Thyroid gland (tissue), 4 donors: ENCODE data around the gene PDAP1. TPM values are rescaled to one million over a fixed set of nuclear protein-coding genes. Genes with fewer than 3 reads are reported as not detected.
A peak's percentile ranks its signal among the peaks of the same experiment; 100 is the strongest.
"Not testable (repeated sequence)": the region's sequence is repeated elsewhere in the genome, so short reads cannot be mapped to it uniquely, and the experiment has no call there.

Source experiments
- DNase-seq, 2 donors: peaks; one replicate each; pipeline ENCODE4 v3.0.0-alpha.2; 2019
- H3K27ac ChIP-seq, 3 donors: fragments of 200-600 bp; sonication (generic); 1 replicate in 2 of 3; 2 replicates in 1 of 3; pipeline ENCODE4 v1.5.1; 2016 to 2019; ENCODE audit warnings: mild to moderate bottlenecking in 1 of 3, moderate library complexity in 1 of 3
- H3K27me3 ChIP-seq: fragments of 200-600 bp; sonication (generic); one replicate; pipeline ENCODE4 v1.5.1; 2019
- H3K36me3 ChIP-seq, 2 donors: fragments of 200-600 bp; sonication (generic); one replicate each; pipeline ENCODE4 v1.5.1; 2016 to 2019
- H3K4me1 ChIP-seq, 2 donors: fragments of 200-600 bp; sonication (generic); one replicate each; pipeline ENCODE4 v1.5.1; 2017 to 2019
- H3K4me3 ChIP-seq, 3 donors: fragments of 200-600 bp; sonication (generic); replicated peaks in 1 of 3; 1 replicate in 2 of 3; 2 replicates in 1 of 3; pipeline ENCODE4 v1.5.1; 2016; ENCODE audit warnings: mild to moderate bottlenecking in 1 of 3
- H3K9me3 ChIP-seq: fragments of 200-600 bp; sonication (generic); one replicate; pipeline ENCODE4 v1.5.1; 2017
- CTCF ChIP-seq, 6 experiments: fragments of 200-600 bp in 3 of 6; fragments of 450-650 bp in 3 of 6; sonication (generic) in 3 of 6; IDR thresholded peaks; one replicate each; pipeline ENCODE4 v1.5.1; 2016 to 2019; ENCODE audit warnings: antibody characterized with exemption in 6 of 6, mild to moderate bottlenecking in 2 of 6, inconsistent platforms in 1 of 6, moderate library complexity in 1 of 6
- POLR2A ChIP-seq, 2 donors: fragments of 450-650 bp; IDR thresholded peaks; one replicate each; pipeline ENCODE4 v1.6.1; 2017; ENCODE audit warnings: antibody characterized with exemption in 2 of 2, mild to moderate bottlenecking in 2 of 2, moderate library complexity in 1 of 2
- WGBS, 2 donors: methylation state at CpG; one replicate each; pipeline ENCODE4 v1.1.5; 2017; 5-methylcytosine and 5-hydroxymethylcytosine counted together
- intact Hi-C: fragments of 100-400 bp; cut with DNase I; formaldehyde crosslinking; loops from one replicate; pipeline ENCODE4 v1.15.1; 2023
- total RNA-seq, 4 donors: library from RNA; depleted of rRNA; stranded (reverse); fragments of >200 nt; gene quantifications; one replicate each; pipeline ENCODE4 v1.2.3, GENCODE V29; 2016

Gene PDAP1
- total RNA-seq, 4 donors from 2014 or later = 73.9 to 112 (median 93.2) TPM

- WGBS, 2 donors = 90 to 100% methylated on average over 1 to 5 of the region's 7 CpGs
- peaks cover 0 to 27% of the 10 kb centered on the region in 2 donors for H3K4me1 ChIP-seq
Measured at GRCh38 chr7:99381664-99382075, 26.7 kb downstream of the PDAP1 start.

GRCh38 chr7:99380823-99381663 is 27.4 kb downstream of the PDAP1 start:
- peak overlapping the region in 2 of 3 donors; percentile 25 to 74 for H3K27ac ChIP-seq
- no peak overlapping the region for H3K4me3 ChIP-seq

More at GRCh38 chr7:99381664-99382075, 26.7 kb downstream of the PDAP1 start:
- Histone ChIP-seq H3K9me3 (no peaks in the 10 kb centered on the region), H3K27ac (no peak overlapping the region), H3K4me3 (no peak overlapping the region), H3K36me3 (peaks cover 9 to 16% of the 10 kb centered on the region in 2 donors), H3K27me3 (no peaks in the 10 kb centered on the region)
- intact Hi-C loops = no loop called here
- TF ChIP-seq POLR2A (IDR thresholded peaks at IDR 0.05) (no peak), CTCF (IDR thresholded peaks at IDR 0.05) (no peak)
- DNase-seq = no peak

GRCh38 chr7:99380032-99380822 is 28.2 kb downstream of the PDAP1 start:
- 58 to 74% methylated on average over 8 to 12 of the region's 12 CpGs for WGBS, 2 donors
- Histone ChIP-seq H3K4me3 (no peak overlapping the region), H3K27ac (peak overlapping the region; percentile 19 to 74 (median 25)), H3K4me1 (peaks cover 3 to 35% of the 10 kb centered on the region in 2 donors), H3K9me3 (no peaks in the 10 kb centered on the region), H3K27me3 (no peaks in the 10 kb centered on the region), H3K36me3 (peaks cover 3 to 5% of the 10 kb centered on the region in 2 donors)
- intact Hi-C loops = no loop called here
- DNase-seq = no peak
- TF ChIP-seq CTCF (IDR thresholded peaks at IDR 0.05) (no peak), POLR2A (IDR thresholded peaks at IDR 0.05) (no peak)

More at GRCh38 chr7:99380823-99381663, 27.4 kb downstream of the PDAP1 start:
- WGBS, 2 donors = 78 to 93% methylated on average over 11 to 16 of the region's 16 CpGs
- Histone ChIP-seq H3K27me3 (no peaks in the 10 kb centered on the region), H3K4me1 (peaks cover 0 to 28% of the 10 kb centered on the region in 2 donors), H3K36me3 (peaks cover 3 to 9% of the 10 kb centered on the region in 2 donors), H3K9me3 (no peaks in the 10 kb centered on the region)
- intact Hi-C loops = no loop called here
- peak in 1 of 2 donors; percentile 27 for DNase-seq
- TF ChIP-seq POLR2A (IDR thresholded peaks at IDR 0.05) (no peak), CTCF (IDR thresholded peaks at IDR 0.05) (no peak)

- H3K9me3 ChIP-seq, H3K36me3 ChIP-seq, DNase-seq, H3K27me3 ChIP-seq, H3K4me3 ChIP-seq: not testable (repeated sequence)
- 73 to 81% methylated on average over 7 of the region's 7 CpGs for WGBS, 2 donors
- peak overlapping the region; percentile 19 to 74 (median 25) for H3K27ac ChIP-seq
- H3K4me1 ChIP-seq = peaks cover 3 to 35% of the 10 kb centered on the region in 2 donors
- intact Hi-C loops = loop anchor here (5.0 kb wide), 1 partner anchor 33 kb away; no protein-coding TSS in a partner anchor
Measured at GRCh38 chr7:99379693-99380031, 28.7 kb downstream of the PDAP1 start.

GRCh38 chr7:99379043-99379577 is 29.3 kb downstream of the PDAP1 start:
- no peak overlapping the region for H3K4me3 ChIP-seq
- H3K4me1 ChIP-seq = peaks cover 5 to 35% of the 10 kb centered on the region in 2 donors
- no peaks in the 10 kb centered on the region for H3K27me3 ChIP-seq
- DNase-seq = peak; percentile 19 to 43
- WGBS, 2 donors = 33 to 37% methylated on average over 7 of the region's 7 CpGs
- H3K36me3 ChIP-seq = peaks cover 3 to 5% of the 10 kb centered on the region in 2 donors
- TF ChIP-seq POLR2A (IDR thresholded peaks at IDR 0.05) (no peak), CTCF (IDR thresholded peaks at IDR 0.05) (no peak)
- H3K9me3 ChIP-seq = no peaks in the 10 kb centered on the region
- intact Hi-C loops = loop anchor here (5.0 kb wide), 1 partner anchor 33 kb away; no protein-coding TSS in a partner anchor
- H3K27ac ChIP-seq = peak overlapping the region; percentile 19 to 74 (median 25)
